HG03103 (cell line): ENCODE data around the gene ATG7.

Experiments
- ATAC-seq: cut with Tn5 transposase; IDR thresholded peaks from one replicate; pipeline ENCODE4 v1.9.1; 2021; ENCODE audit warnings: low read depth; ENCODE audit not compliant: unreplicated experiment

Gene ATG7

GRCh38 chr3:11602239-11602840, 330.1 kb downstream of the ATG7 start:
- no peak for ATAC-seq

- no peak for ATAC-seq
Measured at GRCh38 chr3:11602886-11603527, 330.8 kb downstream of the ATG7 start.

- ATAC-seq, result no peak
Measured at GRCh38 chr3:11603628-11604027, 331.4 kb downstream of the ATG7 start.

- ATAC-seq, result no peak
Measured at GRCh38 chr3:11604139-11604892, 332.1 kb downstream of the ATG7 start.

- ATAC-seq, result no peak
Measured at GRCh38 chr3:11605398-11605797, 333.2 kb downstream of the ATG7 start.

GRCh38 chr3:11606090-11606784, 334.0 kb downstream of the ATG7 start:
- no peak for ATAC-seq

GRCh38 chr3:11606865-11607440, 334.8 kb downstream of the ATG7 start:
- no peak for ATAC-seq
